ENCODE results near the gene MUTYH. TPM values are rescaled to one million over a fixed set of nuclear protein-coding genes. Genes with fewer than 3 reads are reported as not detected.
"Not testable (repeated sequence)": the region's sequence is repeated elsewhere in the genome, so short reads cannot be mapped to it uniquely, and the experiment has no call there.

The MUTYH gene
- 30.8 and 33.4 TPM in 2 replicates for total RNA-seq (2014; rRNA removed; shearing (Covaris generic))
- polyA plus RNA-seq (2015; cell fraction: cytosol; rRNA removed): 17.1 and 19.3 TPM in 2 replicates
- polyA plus RNA-seq (2015; cell fraction: nucleus; rRNA removed): 84.1 and 94.9 TPM in 2 replicates

GRCh38 chr1:45339789-45340558 is at the start of gene MUTYH, which contains the start of gene TOE1:
MUTYH (minus strand) TSS chr1:45340440; CDS start chr1:45334505, 5,935 bp downstream.
TOE1 (plus strand) TSS chr1:45340170; CDS start chr1:45340253, 83 bp downstream.
- DNase-seq (ENCODE audit: low read depth): peak; percentile 95

GRCh38 chr1:45386219-45386618 is 46.0 kb upstream of the MUTYH start:
- DNase-seq (ENCODE audit: low read depth): no peak

GRCh38 chr1:45385302-45385701 is 45.1 kb upstream of the MUTYH start:
- DNase-seq (ENCODE audit: low read depth): peak; percentile 18

- not testable (repeated sequence) for DNase-seq (ENCODE audit: low read depth)
Measured at GRCh38 chr1:45384213-45384612, 44.0 kb upstream of the MUTYH start.

- DNase-seq (ENCODE audit: low read depth): no peak
Measured at GRCh38 chr1:45383191-45383590, 43.0 kb upstream of the MUTYH start.

DNA sequence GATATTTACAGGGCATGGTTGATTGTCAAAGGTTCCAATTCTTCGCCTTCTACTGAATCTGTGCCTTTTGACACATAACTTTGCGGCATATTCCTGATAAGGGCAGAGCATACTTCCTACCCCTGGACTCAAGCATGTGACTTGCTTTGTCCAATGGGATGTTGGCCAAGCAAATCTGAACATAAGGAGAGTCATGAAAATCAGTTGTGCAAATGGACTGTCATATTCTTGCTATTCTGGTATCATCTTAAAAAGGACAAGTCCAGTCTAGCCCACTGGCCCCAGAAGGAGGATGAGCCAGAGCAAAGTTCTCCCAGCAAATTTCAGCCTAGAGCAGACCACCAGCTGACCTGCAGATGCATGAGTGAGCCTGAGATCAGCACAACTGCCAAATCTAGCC is 41.0 kb upstream of the MUTYH start:
- no peak for DNase-seq (ENCODE audit: low read depth)

DNA sequence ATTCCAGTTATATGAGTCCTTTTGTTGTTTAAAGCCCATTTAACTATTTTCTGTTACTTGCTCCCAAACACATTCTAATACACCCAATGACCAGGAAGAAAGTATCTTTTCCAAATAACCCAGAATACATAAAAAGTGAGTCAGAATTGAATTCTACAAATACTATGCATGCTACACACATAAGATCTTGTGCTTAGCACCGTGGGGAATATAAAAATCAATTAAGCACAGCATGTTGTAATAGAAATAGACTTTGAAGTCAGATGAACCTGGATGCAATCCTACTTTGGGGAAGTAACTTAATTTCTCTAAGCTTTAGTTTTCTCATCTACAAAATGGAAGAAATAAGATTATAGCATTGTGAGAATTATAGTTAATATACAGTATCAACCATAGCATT is 40.5 kb upstream of the MUTYH start:
- DNase-seq (ENCODE audit: low read depth): no peak

DNA sequence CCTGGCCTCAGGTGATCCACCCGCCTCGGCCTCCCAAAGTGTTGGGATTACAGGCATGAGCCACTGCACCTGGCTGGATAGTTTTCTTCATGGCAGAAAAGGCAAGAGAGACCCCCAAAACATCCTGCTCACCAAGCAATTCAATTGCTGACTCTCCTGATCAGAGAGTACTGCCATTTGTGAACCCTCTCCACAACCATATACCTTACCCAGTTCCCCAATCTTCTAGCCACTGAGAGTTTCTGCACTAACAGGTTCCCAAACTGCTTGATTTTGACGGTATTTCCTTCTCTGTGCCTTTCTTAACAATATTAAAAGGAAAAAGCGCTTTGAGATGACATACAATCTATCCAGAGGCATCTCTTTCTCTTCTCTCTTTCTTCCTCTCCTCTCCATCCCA is 39.9 kb upstream of the MUTYH start:
- no peak for DNase-seq (ENCODE audit: low read depth)

GRCh38 chr1:45379524-45379923 is 39.3 kb upstream of the MUTYH start:
- no peak for DNase-seq (ENCODE audit: low read depth)

DNA sequence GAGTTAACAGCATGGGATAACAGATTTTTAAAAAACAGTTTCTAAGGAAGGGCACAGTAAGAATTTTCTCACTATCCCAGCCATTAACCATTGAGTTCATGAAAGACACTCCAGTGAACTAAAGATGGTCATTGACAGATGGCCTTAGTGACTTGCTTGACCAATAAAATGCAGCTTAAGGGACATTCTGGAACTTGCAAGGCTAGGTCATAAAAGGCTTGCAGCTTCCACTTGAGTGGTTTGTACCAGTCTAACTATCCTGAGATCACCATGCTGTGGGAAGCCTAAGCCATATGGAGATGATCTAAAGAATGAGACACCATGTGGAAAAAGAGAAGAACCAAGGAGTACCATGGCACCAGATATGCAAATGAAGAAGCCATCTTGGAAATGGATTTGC is 37.9 kb upstream of the MUTYH start:
- DNase-seq (ENCODE audit: low read depth): no peak

GRCh38 chr1:45375104-45376090 is 35.2 kb upstream of the MUTYH start:
- no peak for DNase-seq (ENCODE audit: low read depth)

DNA sequence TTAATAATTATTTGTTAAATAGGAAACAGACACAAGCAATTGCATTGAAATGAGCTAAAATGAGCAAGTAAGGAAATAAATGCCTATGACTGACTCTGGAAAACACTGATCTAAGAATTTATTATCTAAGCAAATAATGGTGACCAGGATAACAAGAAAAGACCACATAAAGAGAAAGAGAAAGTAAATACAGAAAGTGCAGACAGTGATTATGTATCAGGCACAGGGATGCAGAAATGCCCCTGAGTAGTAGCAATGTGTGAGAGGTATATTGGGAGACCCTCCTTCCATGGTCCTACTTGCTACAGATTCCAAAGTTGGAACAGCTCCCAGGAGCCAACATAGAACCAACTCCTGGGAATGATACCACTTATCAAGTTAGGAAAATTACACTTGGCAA is 33.3 kb upstream of the MUTYH start:
- no peak for DNase-seq (ENCODE audit: low read depth)

- no peak for DNase-seq (ENCODE audit: low read depth)
Measured at GRCh38 chr1:45370575-45370974, 30.3 kb upstream of the MUTYH start.

- no peak for DNase-seq (ENCODE audit: low read depth)
Measured at GRCh38 chr1:45365051-45365450, 24.8 kb upstream of the MUTYH start.

- no peak for DNase-seq (ENCODE audit: low read depth)
Measured at GRCh38 chr1:45364294-45364693, 24.1 kb upstream of the MUTYH start.

- peak; percentile 38 for DNase-seq (ENCODE audit: low read depth)
Measured at GRCh38 chr1:45360981-45361380, 20.7 kb upstream of the MUTYH start.

GRCh38 chr1:45359882-45360513 is 19.8 kb upstream of the MUTYH start:
- peak; percentile 43 for DNase-seq (ENCODE audit: low read depth)

- no peak for DNase-seq (ENCODE audit: low read depth)
Measured at GRCh38 chr1:45356186-45356585, 15.9 kb upstream of the MUTYH start.

- no peak for DNase-seq (ENCODE audit: low read depth)
Measured at GRCh38 chr1:45355683-45356082, 15.4 kb upstream of the MUTYH start.

DNA sequence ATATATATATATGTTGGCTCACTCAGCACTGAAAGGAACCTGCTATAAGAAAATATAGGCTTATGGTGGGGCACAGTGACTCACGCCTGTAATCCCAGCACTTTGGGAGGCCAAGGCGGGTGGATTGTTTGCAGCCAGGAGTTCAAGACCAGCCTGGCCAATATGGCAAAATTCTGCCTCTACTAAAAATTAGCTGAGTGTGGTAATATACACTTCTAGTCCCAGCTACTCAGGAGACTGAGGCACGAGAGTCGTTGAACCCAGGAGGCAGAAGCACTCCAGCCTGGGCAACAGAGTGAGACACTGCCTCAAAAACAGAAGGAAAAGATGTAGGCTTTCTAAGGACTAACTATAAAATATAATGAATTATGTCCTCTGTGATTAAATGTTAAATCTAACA is 14.6 kb upstream of the MUTYH start:
- DNase-seq (ENCODE audit: low read depth): no peak

DNA sequence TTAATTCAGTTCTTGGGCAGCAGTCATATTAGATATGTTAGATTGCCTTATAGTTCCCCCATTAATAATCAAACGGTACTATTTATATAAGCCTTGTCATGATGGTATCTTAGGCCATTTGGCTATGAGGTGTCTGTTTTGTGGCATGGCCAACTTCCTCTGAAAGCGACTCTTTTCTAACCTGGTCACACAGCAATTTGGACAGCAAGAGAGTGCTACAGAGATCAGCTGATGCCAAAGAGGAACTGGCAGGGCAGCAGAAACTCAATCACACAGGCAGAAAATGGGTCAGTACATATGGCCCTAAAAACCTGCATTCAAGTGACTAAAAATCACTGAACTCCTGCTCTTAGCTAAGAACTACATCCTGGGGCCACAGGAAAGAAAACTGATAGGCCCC is 13.4 kb upstream of the MUTYH start:
- DNase-seq (ENCODE audit: low read depth): no peak
